HG02981 (cell line): ENCODE results near the gene PTPRN2.

Experiments
- ATAC-seq: cut with Tn5 transposase; IDR thresholded peaks from one replicate; pipeline ENCODE4 v1.9.1; 2021; ENCODE audit warnings: mild to moderate bottlenecking, moderate library complexity; ENCODE audit not compliant: unreplicated experiment

Gene PTPRN2

GRCh38 chr7:157840174-157840913 lies 747.3 kb downstream of the PTPRN2 start:
- ATAC-seq, result no peak

- no peak for ATAC-seq
Observed at GRCh38 chr7:157839672-157840167, 747.9 kb downstream of the PTPRN2 start.

GRCh38 chr7:157839226-157839625 lies 748.4 kb downstream of the PTPRN2 start:
- no peak for ATAC-seq

GRCh38 chr7:157837561-157837960 lies 750.1 kb downstream of the PTPRN2 start:
- ATAC-seq, result no peak

GRCh38 chr7:157837047-157837446 lies 750.6 kb downstream of the PTPRN2 start:
- no peak for ATAC-seq

GRCh38 chr7:157834501-157835163 lies 753.0 kb downstream of the PTPRN2 start:
- no peak for ATAC-seq

GRCh38 chr7:157832866-157833607 lies 754.6 kb downstream of the PTPRN2 start:
- ATAC-seq, result no peak

- ATAC-seq, result no peak
Observed at GRCh38 chr7:157832421-157832820, 755.2 kb downstream of the PTPRN2 start.

- ATAC-seq, result no peak
Observed at GRCh38 chr7:157832006-157832405, 755.6 kb downstream of the PTPRN2 start.

- no peak for ATAC-seq
Observed at GRCh38 chr7:157831143-157831905, 756.3 kb downstream of the PTPRN2 start.

- no peak for ATAC-seq
Observed at GRCh38 chr7:157830331-157830730, 757.3 kb downstream of the PTPRN2 start.

- ATAC-seq, result no peak
Observed at GRCh38 chr7:157829491-157829890, 758.1 kb downstream of the PTPRN2 start.

GRCh38 chr7:157828881-157829280 lies 758.7 kb downstream of the PTPRN2 start:
- no peak for ATAC-seq

- no peak for ATAC-seq
Observed at GRCh38 chr7:157828190-157828589, 759.4 kb downstream of the PTPRN2 start.

GRCh38 chr7:157827863-157828160 lies 759.8 kb downstream of the PTPRN2 start:
- ATAC-seq, result no peak

GRCh38 chr7:157827045-157827862 lies 760.4 kb downstream of the PTPRN2 start:
- ATAC-seq, result no peak

GRCh38 chr7:157826566-157826965 lies 761.1 kb downstream of the PTPRN2 start:
- no peak for ATAC-seq

GRCh38 chr7:157825325-157825724 lies 762.3 kb downstream of the PTPRN2 start:
- no peak for ATAC-seq

- no peak for ATAC-seq
Observed at GRCh38 chr7:157824819-157825121, 762.9 kb downstream of the PTPRN2 start.

GRCh38 chr7:157824011-157824818 lies 763.4 kb downstream of the PTPRN2 start:
- no peak for ATAC-seq
